Right lobe of liver (tissue), 6 donors: ENCODE results near the gene PARP8. TPM values are rescaled to one million over a fixed set of nuclear protein-coding genes. Genes with fewer than 3 reads are reported as not detected.
"Not testable (repeated sequence)": the region's sequence is repeated elsewhere in the genome, so short reads cannot be mapped to it uniquely, and the experiment has no call there.

ENCODE experiments used
- ATAC-seq, 4 donors: fragments of 200-7000 bp; cut with Tn5 transposase; one replicate each; pipeline ENCODE4 v1.9.1; 2020; ENCODE audit warnings: mild to moderate bottlenecking in 4 of 4, moderate library complexity in 4 of 4
- DNase-seq, 3 donors: peaks; one replicate each; pipeline ENCODE4 v3.0.0-alpha.2; 2020
- H3K27ac ChIP-seq, 3 donors: fragments of 200-600 bp; one replicate each; pipeline ENCODE4 v1.8.0; 2022
- H3K27me3 ChIP-seq, 2 donors: fragments of 200-600 bp; one replicate each; pipeline ENCODE4 v1.8.0; 2022
- H3K36me3 ChIP-seq, 4 donors: fragments of 200-600 bp; sonication (generic) in 1 of 4; one replicate each; pipeline versions ENCODE4 v1.5.1 to v1.8.0; 2017 to 2022; ENCODE audit warnings: control low read depth in 1 of 4
- H3K4me1 ChIP-seq, 4 donors: fragments of 200-600 bp; sonication (generic) in 1 of 4; one replicate each; pipeline versions ENCODE4 v1.5.1 to v1.8.0; 2017 to 2022; ENCODE audit warnings: control low read depth in 1 of 4
- H3K4me3 ChIP-seq, 3 donors: fragments of 200-600 bp; one replicate each; pipeline ENCODE4 v1.8.0; 2022
- H3K9me3 ChIP-seq, 4 donors: fragments of 200-600 bp; sonication (generic) in 1 of 4; one replicate each; pipeline versions ENCODE4 v1.5.1 to v1.8.0; 2017 to 2022; ENCODE audit warnings: control low read depth in 1 of 4
- POLR2A ChIP-seq: fragments of 450-650 bp; IDR thresholded peaks from one replicate; pipeline ENCODE4 v1.6.1; 2017; ENCODE audit warnings: antibody characterized with exemption, mild to moderate bottlenecking
- WGBS: methylation state at CpG from one replicate; pipeline ENCODE4 v1.1.6; 2018; ENCODE audit warnings: low coverage, low lambda C conversion rate; ENCODE audit not compliant: insufficient coverage; ENCODE audit errors: missing lambda C conversion rate; 5-methylcytosine and 5-hydroxymethylcytosine counted together
- intact Hi-C, 2 donors: fragments of 100-400 bp; cut with DNase I; formaldehyde crosslinking; loops; one replicate each; pipeline versions ENCODE4 v1.11.2 to v1.14.1; 2022
- total RNA-seq, 6 experiments: library from RNA; depleted of rRNA in 2 of 6; stranded (reverse); fragments of >200 nt in 2 of 6; fragmentation: NEBNext Ultra II Directional in 3 of 6; extraction: Animal tissue kit (Norgen Biotek cat#: 25700) in 3 of 6; gene quantifications; one replicate each; pipeline versions ENCODE4 v1.1.0 to v1.2.4, GENCODE V29; 2016 to 2023
- TF ChIP-seq, protein P1 (sequence below), 4 donors: fragments of 200-600 bp in 3 of 4; fragments of 450-650 bp in 1 of 4; IDR thresholded peaks; one replicate each; pipeline versions ENCODE4 v1.5.1 to v1.8.0; 2016 to 2022; ENCODE audit warnings: antibody characterized with exemption in 4 of 4, mild to moderate bottlenecking in 2 of 4
- donor health status: DM: no; HTN: yes; CAD: no.
- donor health status: DM: no; HTN: no; CAD: no.
- donor health status: DM: no; HTN: no; CAD: no.
- donor health status: DM: no; HTN: yes; CAD: no.
- donor health status: DM: no; HTN: yes; CAD: no.

PARP8 gene
- total RNA-seq, 6 experiments from 2014 or later = 4.9 to 14.1 (median 10.1) TPM

DNA sequence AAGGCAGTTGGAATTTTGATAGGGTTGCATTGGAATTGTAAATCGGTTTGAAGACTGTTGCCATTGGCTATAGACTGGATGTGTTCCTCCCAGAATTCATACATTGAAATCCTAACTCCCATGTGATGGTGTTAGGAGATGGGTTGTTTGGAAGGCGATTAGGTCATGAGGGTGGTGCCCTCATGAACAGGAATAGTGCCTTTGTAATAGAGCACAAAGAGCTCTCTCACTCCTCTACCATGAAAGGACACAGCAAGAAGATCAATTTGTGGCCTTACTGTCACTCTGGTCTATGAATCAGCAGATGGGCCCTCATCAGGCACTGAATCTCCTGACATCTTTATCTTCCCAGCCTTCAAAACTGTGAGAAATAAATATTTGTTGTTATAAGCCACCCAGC is 133.2 kb downstream of the PARP8 start:
- ATAC-seq (no peak), DNase-seq (no peak)
- no peak for TF ChIP-seq POLR2A
- TF ChIP-seq, protein P1, sequence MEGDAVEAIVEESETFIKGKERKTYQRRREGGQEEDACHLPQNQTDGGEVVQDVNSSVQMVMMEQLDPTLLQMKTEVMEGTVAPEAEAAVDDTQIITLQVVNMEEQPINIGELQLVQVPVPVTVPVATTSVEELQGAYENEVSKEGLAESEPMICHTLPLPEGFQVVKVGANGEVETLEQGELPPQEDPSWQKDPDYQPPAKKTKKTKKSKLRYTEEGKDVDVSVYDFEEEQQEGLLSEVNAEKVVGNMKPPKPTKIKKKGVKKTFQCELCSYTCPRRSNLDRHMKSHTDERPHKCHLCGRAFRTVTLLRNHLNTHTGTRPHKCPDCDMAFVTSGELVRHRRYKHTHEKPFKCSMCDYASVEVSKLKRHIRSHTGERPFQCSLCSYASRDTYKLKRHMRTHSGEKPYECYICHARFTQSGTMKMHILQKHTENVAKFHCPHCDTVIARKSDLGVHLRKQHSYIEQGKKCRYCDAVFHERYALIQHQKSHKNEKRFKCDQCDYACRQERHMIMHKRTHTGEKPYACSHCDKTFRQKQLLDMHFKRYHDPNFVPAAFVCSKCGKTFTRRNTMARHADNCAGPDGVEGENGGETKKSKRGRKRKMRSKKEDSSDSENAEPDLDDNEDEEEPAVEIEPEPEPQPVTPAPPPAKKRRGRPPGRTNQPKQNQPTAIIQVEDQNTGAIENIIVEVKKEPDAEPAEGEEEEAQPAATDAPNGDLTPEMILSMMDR (IDR thresholded peaks at IDR 0.05) = no peak
- Histone ChIP-seq H3K36me3 (peaks cover 0 to under 1% (median 0%) of the 10 kb centered on the region in 4 donors), H3K27me3 (no peaks in the 10 kb centered on the region), H3K4me3 (no peak overlapping the region), H3K4me1 (no peaks in the 10 kb centered on the region), H3K27ac (no peak overlapping the region), H3K9me3 (peaks cover 0 to 7% (median 0%) of the 10 kb centered on the region in 4 donors)
- intact Hi-C loops = no loop called here
- 95% methylated on average over 2 of the region's 2 CpGs for WGBS

DNA sequence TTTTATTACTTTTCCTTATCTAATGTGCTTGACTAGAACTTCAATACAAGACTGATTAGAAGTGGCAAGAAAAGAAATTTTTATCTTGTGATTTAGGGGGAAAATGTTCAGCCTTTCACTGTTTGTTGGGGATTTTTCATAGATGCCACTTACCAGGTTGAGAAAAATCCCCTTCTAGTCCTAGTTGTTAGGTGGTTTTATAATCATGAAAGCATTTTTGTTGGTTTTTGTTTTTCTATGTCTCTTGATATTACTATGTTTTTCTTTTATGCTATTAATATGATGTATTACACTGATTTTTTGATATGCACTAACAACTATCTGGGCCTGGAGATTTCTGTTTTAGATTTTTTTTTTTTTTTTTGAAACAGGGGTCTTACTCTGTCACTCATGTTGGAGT is 134.0 kb downstream of the PARP8 start:
- Histone ChIP-seq H3K27ac (no peak overlapping the region), H3K9me3 (peaks cover 0 to 7% (median 0%) of the 10 kb centered on the region in 4 donors), H3K4me1 (no peaks in the 10 kb centered on the region), H3K36me3 (no peaks in the 10 kb centered on the region), H3K4me3 (no peak overlapping the region), H3K27me3 (no peaks in the 10 kb centered on the region)
- intact Hi-C loops = no loop called here
- DNase-seq (no peak), ATAC-seq (no peak)
- TF ChIP-seq POLR2A = no peak
- TF ChIP-seq, protein P1 (IDR thresholded peaks at IDR 0.05) = no peak

DNA sequence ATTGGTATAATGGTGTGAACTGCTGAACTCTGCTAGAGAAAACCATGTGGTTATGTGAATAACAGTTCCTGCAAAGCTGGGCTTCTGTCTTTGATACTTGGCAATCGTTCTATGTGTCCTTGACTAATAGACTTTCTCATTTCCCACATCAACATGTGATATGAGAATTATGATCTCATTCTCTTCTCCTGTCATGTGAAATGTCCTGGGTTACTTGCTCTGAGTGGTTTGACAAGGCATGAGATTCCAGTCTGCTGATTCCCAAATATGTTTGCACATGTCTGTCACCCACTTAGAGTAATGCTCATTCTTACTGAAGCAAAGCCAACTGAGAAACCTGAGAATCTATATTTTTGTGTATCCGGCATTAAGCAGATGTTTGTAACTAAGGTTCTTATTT is 141.2 kb downstream of the PARP8 start:
- Histone ChIP-seq H3K27me3 (no peaks in the 10 kb centered on the region), H3K9me3 (peaks cover 0 to 5% (median 0%) of the 10 kb centered on the region in 4 donors), H3K4me3 (no peak overlapping the region), H3K36me3 (no peaks in the 10 kb centered on the region), H3K27ac (no peak overlapping the region), H3K4me1 (no peaks in the 10 kb centered on the region)
- ATAC-seq = peak in 1 of 4 donors; percentile 21
- intact Hi-C loops = no loop called here
- no peak for DNase-seq
- TF ChIP-seq, protein P1 (IDR thresholded peaks at IDR 0.05) = no peak
- no peak for TF ChIP-seq POLR2A
- 81% methylated on average over 2 of the region's 2 CpGs for WGBS

DNA sequence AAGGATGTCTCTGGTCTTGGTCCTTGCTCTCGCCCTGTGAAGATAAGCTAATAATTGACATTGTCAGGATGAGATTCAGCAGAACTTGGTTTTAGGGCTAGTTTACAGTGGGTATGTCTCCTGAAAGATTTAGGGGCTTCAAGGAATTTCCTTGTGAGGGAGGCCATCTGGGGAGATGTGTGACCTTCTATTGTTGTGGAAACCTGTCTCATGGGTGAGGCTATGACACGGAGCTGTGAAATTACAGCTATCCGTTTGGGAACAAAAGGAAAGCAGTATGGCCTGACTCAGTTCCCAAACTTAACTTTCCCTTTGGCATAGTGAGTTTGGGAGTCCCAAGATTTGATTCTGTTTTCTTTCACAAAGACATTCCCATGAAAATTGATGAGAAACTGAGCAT is 142.0 kb downstream of the PARP8 start:
- 80% methylated on average over 2 of the region's 3 CpGs for whole genome bisulfite sequencing
- DNase-seq = no peak
- no peak for ATAC-seq

GRCh38 chr5:50811746-50812145 is 145.3 kb downstream of the PARP8 start:
- H3K9me3 ChIP-seq, H3K4me1 ChIP-seq, H3K4me3 ChIP-seq, intact Hi-C loops, ATAC-seq, DNase-seq, H3K27me3 ChIP-seq, H3K36me3 ChIP-seq, H3K27ac ChIP-seq: not testable (repeated sequence)
- 94% methylated on average over 6 of the region's 6 CpGs for WGBS

More for the DNA sequence above, 142.0 kb downstream of the PARP8 start:
- H3K4me3 ChIP-seq = no peak overlapping the region
- no peaks in the 10 kb centered on the region for H3K36me3 ChIP-seq
- H3K9me3 ChIP-seq = no peaks in the 10 kb centered on the region
- no peaks in the 10 kb centered on the region for H3K4me1 ChIP-seq
- no peak overlapping the region for H3K27ac ChIP-seq
- no peaks in the 10 kb centered on the region for H3K27me3 ChIP-seq
- TF ChIP-seq, protein P1 (IDR thresholded peaks at IDR 0.05) = no peak
- TF ChIP-seq POLR2A = no peak
- intact Hi-C loops = no loop called here
